ENCODE measurements around the gene ALDH1A2.
"Not testable (repeated sequence)": the region's sequence is repeated elsewhere in the genome, so short reads cannot be mapped to it uniquely, and the experiment has no call there.

The ALDH1A2 gene

GRCh38 chr15:58065445-58066041 lies at the start of gene ALDH1A2:
TSS of gene ALDH1A2 (minus strand) at chr15:58065711. CDS start at chr15:58065650, 61 bp downstream.
- no peak for DNase-seq (ENCODE audit: low read depth)

DNA sequence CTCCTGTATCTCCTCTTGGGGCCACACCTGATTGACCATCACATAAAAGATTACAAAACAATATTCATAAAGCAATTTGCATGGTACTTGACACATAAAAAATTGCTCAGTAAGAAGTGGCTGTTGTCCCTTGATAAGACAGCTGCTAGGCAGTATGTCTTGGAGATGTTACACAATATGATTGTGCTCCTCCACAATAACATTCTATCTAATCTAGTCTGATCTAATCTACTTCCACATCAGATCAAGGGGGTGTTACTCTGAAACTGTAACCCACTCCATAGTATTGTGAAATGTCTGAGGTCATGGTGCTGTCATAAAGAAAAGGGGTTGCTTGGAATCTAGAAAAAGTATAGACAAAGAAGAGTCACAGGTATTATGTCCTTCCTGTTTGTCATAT lies 49.3 kb upstream of the ALDH1A2 start:
- no peak for DNase-seq (ENCODE audit: low read depth)

DNA sequence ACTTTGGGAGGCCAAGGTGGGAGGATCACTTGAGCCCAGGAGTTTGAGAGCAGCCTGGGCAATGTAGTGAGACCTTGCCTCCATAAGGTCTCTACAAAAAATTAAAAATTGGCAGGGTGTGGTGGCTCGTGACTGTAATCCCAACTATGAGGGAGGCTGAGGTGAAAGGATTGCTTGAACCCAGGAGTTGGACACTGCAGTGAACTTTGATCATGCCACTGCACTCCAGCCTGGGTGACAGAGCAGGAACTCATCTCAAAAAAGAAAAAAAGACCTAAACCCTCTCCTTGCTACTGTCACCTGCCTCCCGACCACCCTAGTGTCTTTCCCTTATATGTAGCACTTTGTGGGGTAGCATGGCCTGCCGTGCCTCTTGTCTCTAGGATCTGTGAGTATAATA lies 48.9 kb upstream of the ALDH1A2 start:
- DNase-seq (ENCODE audit: low read depth) = no peak

DNA sequence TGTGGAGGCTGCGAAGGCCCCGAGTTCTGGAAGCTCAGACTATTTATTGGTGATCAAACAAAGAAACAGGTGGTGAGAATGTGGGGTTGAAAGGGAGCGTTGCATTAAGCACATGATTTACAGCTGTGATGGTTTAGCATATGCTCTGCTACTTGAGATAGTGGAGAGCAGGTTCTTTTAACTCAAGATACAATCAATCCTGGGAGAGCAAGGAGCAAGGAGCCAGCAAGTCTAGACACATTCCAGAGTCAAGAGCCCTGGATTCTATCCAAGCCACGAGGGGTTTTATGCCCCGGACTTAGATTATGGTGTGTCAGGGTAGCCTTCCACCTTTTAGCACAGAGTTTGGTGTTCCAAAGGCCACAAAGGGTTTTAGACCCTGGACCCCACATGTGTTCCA lies 47.8 kb upstream of the ALDH1A2 start:
- DNase-seq (ENCODE audit: low read depth) = not testable (repeated sequence)

- DNase-seq (ENCODE audit: low read depth) = no peak
Measured at GRCh38 chr15:58111718-58112104, 46.2 kb upstream of the ALDH1A2 start.

- no peak for DNase-seq (ENCODE audit: low read depth)
Measured at GRCh38 chr15:58110999-58111717, 45.6 kb upstream of the ALDH1A2 start.

- DNase-seq (ENCODE audit: low read depth) = no peak
Measured at GRCh38 chr15:58109419-58109818, 43.9 kb upstream of the ALDH1A2 start.

DNA sequence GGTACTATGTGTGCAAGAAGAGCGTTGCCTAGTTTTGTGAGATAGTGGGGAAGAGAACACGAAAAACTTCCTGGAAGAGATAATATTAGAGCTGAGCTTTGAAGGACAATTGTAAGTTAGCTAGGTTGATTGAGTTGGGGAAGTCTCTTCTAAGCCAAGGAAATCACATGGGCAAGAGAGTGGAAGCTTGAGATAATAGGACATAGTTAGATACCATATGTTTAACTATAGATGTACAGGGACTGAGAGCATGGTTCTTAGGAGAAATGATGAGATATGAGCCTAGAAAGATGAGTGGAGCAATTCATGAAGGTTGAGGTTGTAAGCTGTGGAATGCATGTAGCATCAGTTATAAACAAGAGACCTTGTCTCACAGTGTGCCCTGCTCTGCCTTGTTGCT lies 42.6 kb upstream of the ALDH1A2 start:
- no peak for DNase-seq (ENCODE audit: low read depth)

- DNase-seq (ENCODE audit: low read depth) = no peak
Measured at GRCh38 chr15:58103482-58103881, 38.0 kb upstream of the ALDH1A2 start.

GRCh38 chr15:58096529-58097084 lies 31.1 kb upstream of the ALDH1A2 start:
- DNase-seq (ENCODE audit: low read depth) = no peak

DNA sequence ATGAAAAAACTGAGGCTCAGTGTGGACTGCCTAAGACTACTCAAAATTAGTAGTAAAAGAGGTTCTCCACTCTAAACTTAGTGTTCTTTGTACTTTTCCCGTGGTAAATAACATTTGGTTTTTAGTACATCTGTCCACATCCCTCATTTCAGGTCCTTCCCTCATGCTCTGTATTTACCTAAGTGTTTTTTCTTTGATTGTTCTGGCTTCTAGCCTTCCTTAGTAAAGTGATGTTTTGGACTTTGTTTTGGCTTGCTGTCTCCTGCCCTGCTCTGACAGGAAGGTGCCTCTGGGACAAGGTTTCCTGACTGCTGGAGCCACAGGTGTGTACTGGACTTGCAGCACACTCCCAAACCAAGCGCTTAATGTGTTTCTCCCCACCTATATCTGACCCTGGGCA lies 29.9 kb upstream of the ALDH1A2 start:
- DNase-seq (ENCODE audit: low read depth) = no peak

GRCh38 chr15:58087871-58088270 lies 22.4 kb upstream of the ALDH1A2 start:
- no peak for DNase-seq (ENCODE audit: low read depth)

GRCh38 chr15:58086491-58086890 lies 21.0 kb upstream of the ALDH1A2 start:
- DNase-seq (ENCODE audit: low read depth) = no peak

DNA sequence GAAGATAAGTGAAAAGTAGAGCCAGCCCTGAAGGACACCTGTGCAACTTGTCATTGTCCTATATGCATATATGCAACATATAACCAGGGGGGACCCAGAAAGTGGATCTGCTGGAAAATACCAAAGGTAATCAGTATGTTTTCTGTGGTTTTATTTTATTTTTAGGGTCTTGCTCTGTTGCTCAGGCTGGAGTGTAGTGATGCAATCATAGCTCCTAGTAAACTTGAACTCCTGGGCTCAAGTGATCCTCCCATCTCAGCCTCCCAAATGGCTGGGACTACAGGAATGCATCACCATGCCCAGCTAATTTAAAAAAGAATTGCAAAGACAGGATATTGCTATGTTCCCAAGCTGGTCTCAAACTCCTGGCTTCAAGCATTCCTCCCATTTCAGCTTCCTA lies 18.0 kb upstream of the ALDH1A2 start:
- DNase-seq (ENCODE audit: low read depth) = no peak

- no peak for DNase-seq (ENCODE audit: low read depth)
Measured at GRCh38 chr15:58081891-58082290, 16.4 kb upstream of the ALDH1A2 start.

- DNase-seq (ENCODE audit: low read depth) = peak; percentile 43
Measured at GRCh38 chr15:58081456-58081855, 15.9 kb upstream of the ALDH1A2 start.

DNA sequence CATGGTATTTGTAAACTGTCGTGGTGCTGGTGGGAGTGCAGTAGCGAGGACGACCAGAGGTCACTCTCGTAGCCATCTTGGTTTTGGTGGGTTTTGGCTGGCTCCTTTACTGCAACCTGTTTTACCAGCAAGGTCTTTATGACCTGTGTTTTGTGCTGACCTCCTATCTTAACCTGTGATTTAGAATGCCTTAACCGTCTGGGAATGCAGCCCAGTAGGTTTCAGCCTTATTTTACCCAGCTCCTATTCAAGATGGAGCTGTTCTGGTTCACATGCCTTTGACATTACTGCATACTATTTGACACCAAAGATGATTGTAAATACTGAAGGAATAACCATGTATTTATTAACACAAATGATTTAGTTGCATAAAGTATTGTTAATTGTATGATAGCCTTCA lies 15.4 kb upstream of the ALDH1A2 start:
- DNase-seq (ENCODE audit: low read depth) = not testable (repeated sequence)

DNA sequence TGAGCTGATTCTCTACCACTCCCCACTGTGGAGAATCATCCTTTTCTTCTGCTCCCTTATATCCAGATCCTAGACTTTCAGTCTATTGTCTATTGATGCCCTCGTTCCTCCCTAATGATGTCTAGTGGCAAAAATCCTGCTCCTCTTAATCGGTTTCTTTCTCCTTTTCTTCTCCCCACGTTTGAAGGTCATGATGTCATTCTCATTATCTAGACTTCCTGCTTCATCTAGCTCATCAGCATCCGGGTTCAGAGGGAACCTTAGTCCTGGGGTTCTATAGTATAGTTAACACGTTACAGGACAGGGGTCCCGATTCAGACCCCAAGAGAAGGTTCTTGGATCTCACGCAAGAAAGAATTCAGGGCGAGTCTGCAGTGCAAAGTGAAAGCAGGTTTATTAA lies 14.9 kb upstream of the ALDH1A2 start:
- DNase-seq (ENCODE audit: low read depth) = no peak

DNA sequence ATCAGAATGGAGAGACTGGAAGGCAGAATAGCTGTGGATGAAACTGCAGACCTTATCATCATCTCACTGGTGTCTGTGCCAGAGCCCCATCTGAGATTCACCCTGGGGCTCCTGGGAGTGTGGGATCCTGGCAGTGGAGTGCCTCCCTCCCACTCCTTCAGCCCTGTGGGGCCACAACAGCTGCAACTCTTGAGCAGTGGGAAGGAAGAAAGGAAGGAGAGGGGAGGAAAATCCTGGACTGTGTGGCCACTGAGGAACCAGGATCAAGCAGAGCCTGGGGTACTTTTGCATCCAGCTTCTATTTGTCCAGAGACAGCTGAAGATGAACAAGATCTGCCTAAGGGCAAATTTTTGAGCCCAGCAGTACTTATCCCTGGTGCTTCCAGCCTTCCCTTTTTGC lies 13.1 kb upstream of the ALDH1A2 start:
- no peak for DNase-seq (ENCODE audit: low read depth)

DNA sequence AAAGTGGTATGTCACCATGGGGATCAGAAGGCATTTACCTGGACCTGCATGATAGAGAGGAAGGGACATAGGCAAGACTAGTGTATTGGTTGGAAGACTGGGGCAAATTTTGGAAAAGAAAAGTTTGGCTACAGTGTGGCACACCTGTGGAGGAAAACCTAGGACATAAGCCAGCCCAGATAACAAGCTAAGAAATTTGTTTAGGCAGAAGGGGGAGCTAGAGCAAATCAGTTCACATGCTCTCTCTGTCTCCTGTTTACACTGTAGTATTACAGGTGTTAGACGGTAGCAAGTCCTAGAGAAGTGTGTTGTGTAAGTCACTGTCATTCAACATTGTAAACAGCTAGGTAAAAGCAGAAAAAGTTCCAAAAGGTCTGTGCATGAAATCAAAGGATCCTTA lies 11.9 kb upstream of the ALDH1A2 start:
- DNase-seq (ENCODE audit: low read depth) = no peak

DNA sequence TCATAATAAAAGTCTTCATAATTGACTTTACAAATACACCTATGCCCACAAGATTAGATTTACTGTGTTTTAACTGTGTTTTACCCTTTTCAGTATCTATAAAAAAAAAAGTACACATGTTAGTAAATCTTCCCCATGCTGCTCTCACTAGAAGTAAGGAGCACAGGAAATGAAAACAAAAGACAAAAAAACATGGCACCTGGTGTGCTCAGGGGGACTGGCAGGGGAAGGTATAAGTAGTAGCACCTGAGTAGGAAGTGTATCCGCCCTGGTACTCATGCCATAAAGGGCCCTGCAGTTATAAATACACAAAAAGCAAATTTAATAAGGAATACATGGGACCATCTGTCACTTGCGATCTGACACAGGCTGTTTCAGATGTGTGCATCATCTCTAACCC lies 8.9 kb upstream of the ALDH1A2 start:
- DNase-seq (ENCODE audit: low read depth) = no peak

DNA sequence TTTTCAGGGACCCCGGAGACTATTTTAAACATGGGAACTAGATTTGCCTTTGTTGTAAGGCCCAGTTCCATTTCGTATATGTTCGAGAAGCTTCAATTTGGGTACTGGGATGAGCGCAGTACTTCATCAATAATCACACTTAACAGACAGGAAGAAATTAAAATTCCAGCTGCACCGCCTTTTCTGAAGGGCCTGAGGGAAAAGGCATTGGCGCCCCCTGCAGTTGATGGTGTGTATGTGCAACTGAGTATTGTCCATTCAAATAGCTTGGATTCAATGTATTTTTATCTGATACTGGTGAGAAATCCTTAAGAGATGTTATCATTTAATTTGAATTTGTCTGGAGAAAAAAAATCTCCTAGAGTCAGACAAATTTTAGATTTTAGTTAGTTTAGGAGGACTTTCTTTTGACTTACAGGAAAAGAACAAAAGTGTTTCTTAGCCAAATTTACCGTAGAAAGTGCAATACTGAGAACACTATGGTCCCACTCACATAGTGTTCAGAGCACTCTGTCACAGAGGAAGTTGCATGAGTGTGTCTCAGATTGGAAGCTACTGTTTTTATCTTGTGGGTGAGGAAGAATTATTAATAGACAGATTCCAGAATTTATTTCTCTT lies 5.4 kb upstream of the ALDH1A2 start:
- DNase-seq (ENCODE audit: low read depth) = peak; percentile 19

DNA sequence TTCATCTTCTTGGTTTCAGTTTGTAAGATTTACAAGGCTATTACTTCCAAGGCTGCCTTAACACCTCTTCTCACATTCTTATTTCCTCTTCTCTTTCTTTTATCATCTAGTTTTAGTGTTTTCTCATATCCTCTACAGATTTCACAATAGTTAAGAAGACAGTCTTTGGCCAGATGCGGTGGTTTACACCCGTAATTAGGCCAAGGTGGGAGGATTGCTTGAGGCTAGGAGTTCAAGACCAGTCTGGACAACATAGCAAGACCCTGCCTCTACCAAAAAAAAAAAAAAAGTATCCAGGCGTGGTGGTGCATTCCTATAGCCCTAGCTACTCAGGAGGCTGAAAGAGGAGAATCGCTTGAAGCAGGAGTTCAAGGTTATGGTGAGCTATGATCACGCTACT lies 3.5 kb upstream of the ALDH1A2 start:
- no peak for DNase-seq (ENCODE audit: low read depth)

All from GM04504 (cell line).